Occipital lobe (tissue), 2 donors: Measurements from ENCODE around the gene NPAS3. TPM values are rescaled to one million over a fixed set of nuclear protein-coding genes. Genes with fewer than 3 reads are reported as not detected.
A peak's percentile ranks its signal among the peaks of the same experiment; 100 is the strongest.

Experiments used
- DNase-seq: peaks from one replicate; lab custom pipeline; 2025; lab: John Stamatoyannopoulos, UW
- total RNA-seq: library from RNA; depleted of rRNA; stranded (reverse); fragments of >200 nt; gene quantifications from one replicate; pipeline ENCODE4 v1.2.3, GENCODE V29; 2014

NPAS3 gene
- total RNA-seq, 1 donor from 2014 or later: 44.6 TPM

DNA sequence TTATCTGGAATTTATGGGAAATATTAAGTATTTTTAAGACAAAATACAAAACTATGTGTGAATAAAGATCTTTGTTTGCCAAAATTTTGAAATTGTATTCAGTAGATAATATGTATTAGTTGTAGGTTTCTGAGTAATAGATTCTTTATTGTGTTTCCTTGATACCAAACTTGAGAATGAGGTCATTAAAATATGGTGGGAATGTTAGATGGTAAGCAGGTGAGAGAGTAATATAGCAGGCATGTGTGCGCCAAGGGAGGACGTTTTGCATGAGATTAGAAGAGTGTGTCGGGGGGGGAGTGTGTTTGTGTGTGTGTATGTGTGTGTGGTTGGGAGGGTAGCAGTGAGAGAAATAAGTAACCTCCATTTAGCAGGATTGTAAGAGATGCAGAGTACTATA is 376.5 kb downstream of the NPAS3 start:
- DNase-seq: no peak

DNA sequence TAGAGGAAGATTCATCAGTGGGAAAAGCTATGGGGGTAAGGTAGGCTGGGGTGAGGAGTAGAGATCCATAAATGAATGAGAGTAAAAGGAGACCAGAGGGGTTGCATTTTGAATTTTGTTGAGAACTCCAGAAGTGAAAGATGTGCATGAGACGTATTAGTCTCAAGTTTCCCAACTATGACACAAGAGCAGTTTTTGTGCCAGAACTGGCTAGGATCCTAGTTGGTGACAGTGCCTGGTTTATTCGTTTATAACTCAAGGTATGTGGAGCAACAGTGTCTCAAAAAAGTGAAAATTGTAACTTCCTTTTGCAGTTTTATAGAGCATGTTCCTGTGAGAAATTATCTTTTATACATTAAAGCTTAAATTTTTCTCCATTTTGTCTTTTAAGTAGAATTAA is 377.0 kb downstream of the NPAS3 start:
- DNase-seq: no peak

DNA sequence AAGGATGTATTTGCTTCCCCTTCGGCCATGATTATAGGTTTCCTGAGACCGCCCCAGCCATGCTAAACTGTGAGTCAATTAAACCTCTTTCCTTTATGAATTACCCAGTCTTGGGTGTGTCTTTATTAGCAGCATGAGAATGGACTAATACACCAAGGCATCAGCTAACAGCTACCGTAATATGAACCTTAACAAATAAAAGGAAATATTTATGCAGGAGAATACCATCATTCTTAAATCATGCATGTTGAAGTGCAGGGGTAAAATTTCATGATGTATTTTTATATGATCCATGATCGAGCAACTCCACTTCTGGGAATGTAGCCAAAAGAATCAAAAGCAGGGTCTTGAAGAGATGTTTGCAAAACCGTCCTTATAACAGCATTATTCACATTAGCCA is 379.0 kb downstream of the NPAS3 start:
- no peak for DNase-seq

DNA sequence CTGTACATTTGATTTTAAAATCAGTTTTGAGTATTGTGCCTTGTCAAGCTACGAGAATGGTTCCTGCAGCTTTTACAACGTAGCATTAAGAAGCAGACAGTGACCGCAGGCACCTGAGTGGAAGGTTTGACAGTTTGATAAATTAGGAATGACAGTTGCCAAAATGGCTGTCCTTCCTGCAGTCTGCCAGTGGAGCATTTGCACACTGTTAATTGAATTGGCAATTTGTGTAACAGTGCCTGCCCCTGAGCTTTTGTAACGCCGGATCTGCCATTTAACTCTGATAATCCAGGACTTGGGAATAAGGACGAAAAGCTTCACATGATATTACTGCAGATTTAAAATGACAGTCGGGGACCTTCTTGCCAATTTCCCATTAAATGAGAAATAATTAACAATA is 385.3 kb downstream of the NPAS3 start:
- no peak for DNase-seq

DNA sequence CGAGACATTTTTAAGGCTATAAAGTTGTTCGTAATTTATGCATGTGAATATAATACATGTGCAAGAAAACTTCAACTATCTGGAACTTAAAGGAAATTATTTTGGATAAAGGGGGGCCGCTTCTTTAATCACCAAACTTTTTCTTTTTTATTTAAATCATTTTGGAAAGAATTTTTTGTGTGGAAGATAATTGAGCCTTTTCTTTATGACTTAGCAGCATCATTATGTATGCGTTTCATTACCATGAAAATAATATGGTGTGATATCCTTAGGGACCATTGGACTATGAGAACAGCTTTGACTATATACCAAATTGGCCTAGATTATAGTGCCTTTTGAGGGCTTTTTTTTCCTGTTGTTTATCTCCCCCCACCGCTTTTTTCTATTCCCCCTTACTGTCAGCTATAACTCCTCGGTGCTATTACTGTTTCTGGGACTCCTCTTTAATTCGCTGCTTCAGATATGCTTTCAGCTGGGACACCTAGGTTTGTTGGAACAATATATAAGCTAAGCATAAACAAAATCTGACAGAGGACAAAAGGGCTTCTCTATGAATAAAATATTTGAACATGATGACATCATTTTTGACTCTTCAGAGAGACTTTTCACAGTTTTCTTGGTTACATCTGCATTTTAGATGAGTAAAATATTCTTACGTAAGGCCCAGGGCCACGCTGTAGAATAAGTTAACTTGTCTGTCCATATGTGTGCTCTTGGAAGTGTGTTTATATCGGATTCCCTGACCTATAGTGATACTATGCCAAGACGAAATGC is 392.7 kb downstream of the NPAS3 start:
- no peak for DNase-seq

DNA sequence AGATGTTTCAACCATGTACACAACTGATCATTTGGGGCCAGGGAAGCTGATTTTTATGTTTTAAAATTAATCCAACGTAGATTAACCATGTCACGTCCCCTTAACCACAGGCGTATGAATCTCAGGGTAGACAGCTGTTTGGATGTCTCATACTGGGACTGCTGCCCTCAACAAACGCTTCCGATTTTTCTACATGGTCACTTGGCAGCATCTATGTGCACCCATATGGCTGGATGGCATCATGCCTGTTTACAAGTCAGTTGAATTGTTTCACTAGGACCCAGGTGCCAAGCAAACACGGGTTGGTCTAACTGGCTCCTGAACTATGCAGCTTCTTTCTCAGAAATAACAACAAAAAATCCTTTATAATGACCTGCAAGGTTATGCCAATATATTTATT is 393.8 kb downstream of the NPAS3 start:
- DNase-seq: peak; percentile 48

DNA sequence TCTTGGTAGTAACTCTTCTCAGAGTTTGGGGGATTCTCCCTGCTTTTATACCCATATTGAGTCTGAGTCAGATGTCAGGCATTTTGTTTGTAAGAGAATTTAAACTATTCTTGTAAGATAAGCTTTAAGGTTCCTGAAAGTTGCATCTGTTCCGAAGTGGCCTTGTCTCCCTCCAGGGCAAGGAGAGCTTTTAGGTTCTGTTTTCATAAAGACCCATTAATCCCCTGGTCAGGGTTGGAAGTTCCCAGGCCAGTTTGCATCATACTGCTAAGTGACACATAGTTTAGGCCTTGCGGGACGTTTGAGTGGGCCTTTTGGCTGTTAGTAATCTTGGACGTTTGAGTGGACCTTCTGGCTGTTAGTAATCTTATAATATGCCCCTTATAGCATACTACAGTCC is 396.7 kb downstream of the NPAS3 start:
- no peak for DNase-seq

DNA sequence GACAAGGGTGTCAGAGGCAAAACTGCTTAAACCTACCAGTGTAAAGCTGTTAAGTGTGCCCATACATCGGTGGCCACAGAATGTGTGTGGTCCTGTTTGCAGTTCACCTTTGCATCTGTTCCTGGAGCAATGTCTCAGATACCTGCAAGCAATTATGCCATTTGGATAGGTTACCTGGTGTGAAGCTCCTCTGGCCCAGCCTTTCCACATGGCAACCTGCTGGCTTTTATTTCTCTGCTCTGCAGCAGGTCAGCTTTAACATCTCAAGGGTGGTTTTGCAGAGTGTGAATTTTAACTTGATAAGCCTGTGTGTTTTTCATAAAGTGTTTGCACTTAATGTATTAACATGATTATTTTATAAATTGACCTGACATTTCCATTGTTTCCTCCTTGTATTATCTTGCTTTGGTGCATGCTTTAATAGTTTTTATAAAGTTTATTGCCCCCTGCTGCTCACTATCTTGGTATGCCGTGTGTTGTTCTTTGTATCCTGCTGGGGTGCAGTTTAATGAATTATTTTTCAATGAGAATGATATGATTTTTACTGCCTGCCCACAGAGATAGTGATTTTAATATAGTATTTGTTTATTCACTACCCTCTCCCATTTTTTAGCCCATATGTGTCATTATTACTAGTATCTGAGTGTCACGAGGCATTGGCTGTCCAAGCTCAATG is 403.8 kb downstream of the NPAS3 start:
- DNase-seq: no peak

DNA sequence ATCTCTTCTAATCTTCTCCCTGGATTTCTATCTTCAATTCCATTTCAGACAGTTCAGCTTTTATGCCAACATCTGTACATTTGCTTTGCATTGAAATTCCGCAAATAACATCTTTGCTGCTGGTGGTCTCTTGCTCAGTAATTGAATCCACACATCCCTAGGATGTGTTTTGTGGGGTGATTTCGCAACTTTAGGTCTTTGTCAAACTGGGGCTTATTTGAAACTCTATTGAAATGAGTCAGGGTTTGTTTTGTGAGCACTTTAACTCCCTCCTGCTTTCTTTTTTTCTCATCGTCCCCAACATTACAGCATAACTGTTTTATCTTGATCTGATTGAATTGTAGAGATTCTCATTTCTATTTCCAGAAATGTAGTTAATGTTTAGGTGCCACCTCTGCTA is 404.3 kb downstream of the NPAS3 start:
- no peak for DNase-seq

DNA sequence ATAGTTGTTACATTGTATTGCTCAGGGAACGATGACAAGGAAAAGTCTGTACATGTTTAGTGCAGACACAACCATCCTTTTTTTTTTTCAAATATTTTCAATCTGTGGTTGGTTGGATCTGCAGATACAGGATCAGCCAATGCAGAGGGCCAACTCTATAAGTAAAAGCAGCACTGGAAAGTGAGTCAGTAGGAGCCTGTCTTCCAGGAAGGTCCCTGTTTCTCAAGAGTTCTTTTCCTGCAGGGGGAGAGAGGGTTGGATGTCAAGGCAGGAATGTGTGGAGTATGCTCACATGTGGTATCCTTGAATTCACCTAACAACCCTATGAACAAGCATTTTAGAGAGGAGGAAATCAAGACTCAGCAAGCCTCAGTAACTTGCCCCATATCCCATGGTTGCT is 409.1 kb downstream of the NPAS3 start:
- DNase-seq: no peak

DNA sequence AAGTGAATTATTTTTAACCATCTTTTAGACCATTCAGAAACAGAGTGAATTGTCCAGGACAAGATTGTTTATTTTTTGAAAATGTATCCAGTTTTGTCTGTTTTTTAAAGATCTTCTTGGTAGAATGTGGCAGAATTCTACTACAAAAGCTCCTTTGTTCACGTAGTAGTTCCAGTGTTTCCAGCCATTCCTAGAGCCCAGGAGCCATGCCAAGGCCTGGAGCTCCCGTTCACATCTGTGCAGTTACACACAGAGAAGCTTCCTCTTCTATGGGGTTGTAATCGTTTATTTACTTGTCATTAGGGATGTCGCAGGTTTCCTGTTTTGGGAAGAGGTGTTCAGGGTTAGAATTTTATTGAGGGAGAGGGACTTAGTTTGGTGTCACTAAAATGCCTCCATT is 409.8 kb downstream of the NPAS3 start:
- DNase-seq: no peak

DNA sequence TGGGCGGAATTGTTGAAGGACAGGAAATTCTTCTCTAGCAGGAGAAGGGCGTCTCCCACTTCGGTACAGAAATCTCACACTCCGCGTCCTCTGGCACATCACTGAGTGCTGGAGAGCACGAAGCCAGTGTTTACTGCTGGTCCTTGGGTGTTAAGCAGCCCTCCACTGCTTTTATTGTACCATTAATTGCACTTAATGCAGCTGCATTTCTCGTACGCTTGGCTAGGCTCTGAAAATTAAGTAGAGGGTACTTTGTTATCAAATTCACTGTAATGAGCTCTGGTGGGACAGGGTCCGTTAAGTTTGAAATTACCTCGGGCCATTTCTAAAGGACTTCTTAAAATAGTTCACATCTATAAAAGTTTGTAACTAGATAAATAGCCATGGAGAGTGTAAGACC is 411.2 kb downstream of the NPAS3 start:
- DNase-seq: no peak

DNA sequence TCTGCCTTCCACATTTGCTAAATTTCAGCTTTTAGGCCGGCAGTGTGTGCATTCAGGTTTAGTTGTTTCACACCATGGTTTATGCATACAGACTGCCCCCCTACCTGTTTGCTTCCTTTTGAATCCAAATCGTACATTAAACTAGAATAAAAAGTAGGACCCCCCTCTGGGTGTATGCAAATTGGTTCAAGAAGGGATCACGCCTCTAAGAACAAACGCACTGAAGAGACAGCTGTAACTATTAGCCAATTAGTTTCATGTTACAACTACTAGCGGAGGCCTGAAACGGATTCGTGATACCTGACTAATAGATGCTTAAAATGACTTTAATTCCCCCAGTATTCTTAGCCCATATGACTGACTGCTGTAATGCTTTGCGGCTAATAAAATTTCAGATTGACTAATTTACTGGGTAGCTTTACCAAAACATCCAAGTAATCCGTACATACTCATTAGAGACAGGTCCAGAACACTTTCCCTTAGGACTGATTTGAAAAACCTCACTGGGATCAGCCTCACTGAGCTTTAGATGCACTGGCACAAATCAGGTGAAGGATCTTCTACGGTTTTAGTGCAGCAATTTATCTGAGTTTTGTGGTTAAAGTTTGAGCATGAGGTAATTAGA is 411.8 kb downstream of the NPAS3 start:
- DNase-seq: no peak

DNA sequence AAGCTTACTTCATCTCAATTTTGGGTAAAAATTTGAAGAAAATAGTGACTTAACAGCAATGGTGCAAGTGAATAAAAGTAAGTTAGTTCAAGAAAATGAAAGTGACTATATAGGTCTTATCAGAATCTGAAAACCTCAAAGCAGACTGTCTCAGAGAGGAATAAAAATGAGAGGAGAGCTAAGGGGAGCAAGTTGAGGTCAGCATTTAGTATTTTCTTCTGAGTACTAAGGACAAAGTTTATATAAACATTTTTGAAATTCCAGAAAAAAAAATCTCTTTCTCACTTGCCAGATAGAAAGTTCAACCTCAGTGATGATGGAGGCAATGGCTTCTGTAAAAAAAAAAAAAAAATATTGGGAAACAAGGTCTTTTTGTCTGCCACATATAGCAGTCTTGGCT is 414.1 kb downstream of the NPAS3 start:
- DNase-seq: no peak

DNA sequence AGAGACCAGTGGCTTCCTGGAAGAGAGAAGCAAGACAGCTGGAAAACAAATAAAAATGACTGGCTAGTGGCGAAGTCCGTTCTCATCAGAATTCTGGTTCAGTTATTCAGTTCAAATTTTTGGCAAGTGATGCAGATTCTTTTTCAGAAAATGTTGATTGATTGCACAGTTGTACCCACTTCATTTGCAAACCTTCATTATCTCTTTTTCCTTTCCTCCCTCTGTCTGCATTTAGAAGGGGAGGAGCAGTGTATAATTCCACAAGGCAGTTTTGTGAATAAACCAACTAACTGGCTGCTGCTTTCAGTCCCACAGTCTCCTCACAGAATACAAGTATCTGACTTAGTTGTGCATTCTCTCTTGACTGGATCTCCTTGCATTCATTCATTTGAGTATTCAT is 417.5 kb downstream of the NPAS3 start:
- no peak for DNase-seq

DNA sequence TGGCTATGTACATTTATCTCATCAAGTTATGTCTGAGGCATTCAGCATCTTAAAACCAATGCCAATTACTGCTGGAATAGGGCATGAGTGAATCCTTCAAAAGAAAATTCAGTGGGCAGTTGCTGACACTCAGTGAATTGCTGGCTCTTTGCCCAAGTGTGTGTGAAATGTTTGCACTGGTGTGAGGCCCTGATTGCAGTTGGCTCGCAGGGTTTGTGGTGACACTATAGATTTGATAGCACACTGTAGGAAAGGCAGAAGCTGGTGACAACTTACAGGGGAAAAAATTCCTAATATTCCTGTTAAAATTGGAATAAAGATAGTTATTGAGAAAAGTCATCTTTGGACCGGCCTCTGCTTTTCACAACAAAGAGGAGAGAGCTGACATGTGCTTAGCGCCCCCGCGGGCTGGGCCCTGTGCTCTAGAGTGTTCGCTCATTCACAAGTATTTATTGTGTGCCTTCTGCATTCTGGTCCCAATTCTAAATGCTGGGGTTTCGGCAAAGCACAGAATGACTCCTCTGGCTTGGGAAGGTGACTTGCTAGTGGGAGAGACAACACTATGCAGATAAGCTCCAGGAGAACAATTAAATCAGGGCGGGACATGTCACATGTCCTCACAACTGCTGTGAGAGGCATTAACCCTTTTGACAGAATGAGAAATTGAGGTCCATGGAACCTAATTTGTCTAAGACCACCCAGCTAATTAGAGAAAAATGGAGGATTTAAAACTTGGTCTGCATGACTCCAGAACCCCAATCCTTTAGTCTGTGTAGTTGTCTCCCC is 418.7 kb downstream of the NPAS3 start:
- no peak for DNase-seq

DNA sequence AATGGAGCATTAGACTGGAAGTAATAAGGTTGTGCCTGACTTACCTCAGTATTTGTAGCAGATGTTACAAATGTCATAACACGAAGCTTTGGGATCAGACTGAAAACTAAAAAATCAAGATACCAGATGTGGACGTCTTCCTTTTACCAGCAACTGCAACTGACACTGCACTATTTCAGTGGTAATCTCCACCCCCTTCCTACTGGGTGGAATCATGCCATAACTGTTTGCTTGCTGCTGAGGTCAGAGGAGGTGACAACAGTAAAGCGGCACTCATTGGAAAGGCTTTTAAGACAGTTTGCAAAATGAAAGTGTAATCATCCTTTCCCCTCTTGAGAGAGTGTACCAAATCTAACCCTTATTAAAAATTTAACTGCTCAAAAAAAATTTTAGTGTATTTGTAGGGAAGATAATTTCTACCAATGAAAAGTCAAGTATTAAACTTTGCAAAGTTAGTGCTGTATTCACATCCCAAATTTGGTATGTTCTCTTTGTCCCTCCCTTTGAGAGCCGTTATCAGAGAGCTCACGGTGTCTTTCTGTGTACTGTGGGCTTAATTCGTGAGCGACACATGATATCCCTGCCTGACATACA is 420.7 kb downstream of the NPAS3 start:
- no peak for DNase-seq

DNA sequence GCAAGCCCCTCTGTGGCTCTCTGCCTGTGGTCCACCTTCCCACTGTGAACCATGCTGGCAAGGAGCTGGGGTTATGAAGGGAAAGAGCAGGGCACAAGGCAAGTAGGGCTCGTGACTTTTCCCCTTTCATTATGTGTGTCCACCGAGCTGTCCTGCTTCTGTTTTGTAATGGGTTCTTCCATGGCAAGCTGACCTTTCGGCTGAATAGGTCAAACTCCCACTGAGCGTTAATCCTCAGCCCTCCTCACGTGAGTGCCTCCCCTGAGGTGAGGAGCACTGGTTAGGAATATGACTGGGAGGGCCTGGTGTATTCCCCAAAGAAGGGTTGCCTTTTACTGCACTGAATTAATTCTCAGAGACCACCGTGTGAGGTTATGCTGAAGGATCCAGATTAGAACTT is 424.3 kb downstream of the NPAS3 start:
- DNase-seq: no peak

DNA sequence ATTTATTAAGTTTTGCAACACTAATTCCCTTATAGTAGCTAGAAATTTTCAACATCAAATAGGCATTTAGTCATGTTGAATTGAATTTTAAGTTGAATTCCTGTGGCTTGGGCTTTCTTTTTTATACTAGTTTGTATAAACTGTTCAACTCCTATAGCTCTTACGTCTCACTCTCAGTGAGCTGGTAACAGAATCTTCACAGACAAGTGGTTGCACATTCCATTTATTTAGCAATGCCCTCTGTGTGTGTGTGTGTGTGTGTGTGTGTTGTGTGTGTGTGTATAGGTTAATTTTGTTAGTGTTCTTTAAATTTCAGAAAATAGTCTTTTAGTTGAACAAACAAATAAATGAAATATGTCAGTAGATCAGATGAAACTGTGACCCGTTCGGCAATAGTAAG is 425.0 kb downstream of the NPAS3 start:
- DNase-seq: no peak

DNA sequence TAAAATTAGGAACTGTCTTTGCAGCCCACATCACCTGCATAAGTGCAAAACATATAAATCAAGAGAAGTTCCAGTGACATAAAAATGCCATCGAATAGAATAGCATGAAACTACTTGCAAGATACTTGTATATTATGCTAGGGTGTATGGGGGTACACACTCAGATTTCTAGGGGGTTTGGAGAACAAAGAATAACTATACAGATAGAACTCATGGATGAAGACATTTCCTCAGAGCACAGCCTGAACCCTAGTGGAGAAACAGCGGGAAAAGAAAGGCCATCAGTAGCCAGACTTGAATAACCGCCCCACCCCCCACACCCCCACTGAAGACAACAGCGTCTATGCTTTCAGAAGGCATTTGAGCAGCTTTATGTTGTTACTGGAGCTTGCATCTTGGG is 425.8 kb downstream of the NPAS3 start:
- DNase-seq: no peak

DNA sequence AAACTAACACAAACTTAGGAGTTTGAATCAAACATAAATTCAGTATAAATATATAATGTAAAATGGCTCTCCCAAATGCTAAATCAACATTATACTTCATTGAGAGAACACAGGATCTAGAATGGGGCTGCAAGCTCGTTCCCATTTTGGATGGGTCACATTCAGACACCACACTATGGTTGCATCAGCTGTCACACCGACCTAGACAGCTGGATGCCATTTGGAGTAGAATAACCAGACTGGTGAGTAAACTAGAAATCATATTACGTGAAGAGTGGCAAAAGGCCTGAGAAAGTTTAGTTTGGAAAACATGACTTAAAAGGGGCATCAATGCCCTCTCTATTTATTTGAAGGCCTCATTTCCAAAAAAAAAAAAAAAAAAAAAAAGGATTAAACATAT is 430.4 kb downstream of the NPAS3 start:
- DNase-seq: no peak

DNA sequence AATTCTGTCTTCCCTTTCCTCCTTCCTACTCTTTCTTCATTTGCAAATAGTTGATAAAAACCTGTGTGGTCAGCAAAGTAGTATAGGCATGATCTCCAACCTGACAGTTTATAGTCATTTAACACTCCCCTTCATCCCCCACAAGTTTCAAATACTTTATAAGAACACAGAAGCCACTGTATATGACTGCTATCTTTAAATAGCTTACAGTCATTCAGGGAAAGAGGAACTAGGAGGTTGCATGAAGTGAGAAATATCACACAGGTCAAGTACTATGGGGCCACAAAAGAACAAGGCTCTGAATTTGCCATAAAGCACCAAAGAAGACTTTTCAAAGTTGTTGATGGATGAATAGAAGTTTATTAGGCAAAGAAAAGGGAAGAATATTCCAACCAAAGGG is 431.3 kb downstream of the NPAS3 start:
- DNase-seq: no peak
